CD14-positive monocyte (primary cell): ENCODE results near the gene CFAP43. TPM values are rescaled to one million over a fixed set of nuclear protein-coding genes. Genes with fewer than 3 reads are reported as not detected.
A peak's percentile ranks its signal among the peaks of the same experiment; 100 is the strongest.

Experiments
- DNase-seq, 3 donors: peaks; one replicate each; pipeline ENCODE4 v3.0.0-alpha.2; 2011 to 2022
- H2AFZ ChIP-seq: 2 replicates; pipeline ENCODE4 v1.6.0; 2012; ENCODE audit warnings: mild to moderate bottlenecking, low read depth, low read length, inconsistent platforms; ENCODE audit not compliant: insufficient read depth, poor library complexity, severe bottlenecking
- H3K27ac ChIP-seq, 2 donors: 1 replicate in 1 of 2; 2 replicates in 1 of 2; pipeline ENCODE4 v1.5.1; 2012 to 2013; ENCODE audit warnings: low read length in 2 of 2, control low read depth in 1 of 2, inconsistent platforms in 1 of 2, low read depth in 1 of 2, mild to moderate bottlenecking in 1 of 2
- H3K27me3 ChIP-seq, 2 donors: one replicate each; pipeline versions ENCODE4 v1.6.0 to v1.6.1; 2011 to 2013; ENCODE audit warnings: low read length in 2 of 2; ENCODE audit not compliant: control insufficient read depth in 2 of 2, insufficient read depth in 2 of 2
- H3K36me3 ChIP-seq, 2 donors: replicated peaks in 1 of 2; 1 replicate in 1 of 2; 2 replicates in 1 of 2; pipeline versions ENCODE4 v1.5.1 to v1.6.1; 2012 to 2013; ENCODE audit warnings: low read length in 2 of 2, control low read depth in 1 of 2, inconsistent platforms in 1 of 2, mild to moderate bottlenecking in 1 of 2; ENCODE audit not compliant: insufficient read depth in 2 of 2, control insufficient read depth in 1 of 2
- H3K4me1 ChIP-seq, 2 donors: 1 replicate in 1 of 2; 2 replicates in 1 of 2; pipeline versions ENCODE4 v1.5.1 to v1.6.1; 2012 to 2013; ENCODE audit warnings: low read length in 2 of 2, control low read depth in 1 of 2, inconsistent platforms in 1 of 2, mild to moderate bottlenecking in 1 of 2, moderate library complexity in 1 of 2; ENCODE audit not compliant: insufficient read depth in 2 of 2, control insufficient read depth in 1 of 2
- H3K4me2 ChIP-seq: replicated peaks from 2 replicates; pipeline ENCODE3; 2012; ENCODE audit warnings: low read length, moderate library complexity, mild to moderate bottlenecking; ENCODE audit not compliant: poor library complexity, severe bottlenecking; ENCODE audit errors: extremely low read depth
- H3K4me3 ChIP-seq, 3 experiments: fragments of 200-600 bp in 1 of 3; sonication (generic) in 1 of 3; replicated peaks in 1 of 3; 1 replicate in 2 of 3; 2 replicates in 1 of 3; pipeline ENCODE4 v1.5.1; 2011 to 2013; ENCODE audit warnings: low read length in 3 of 3, mild to moderate bottlenecking in 3 of 3, control low read depth in 2 of 3, low read depth in 2 of 3, inconsistent platforms in 1 of 3, moderate library complexity in 1 of 3
- H3K79me2 ChIP-seq: 2 replicates; pipeline ENCODE4 v1.6.0; 2012; ENCODE audit warnings: mild to moderate bottlenecking, control low read depth, inconsistent platforms, low read length, moderate library complexity; ENCODE audit not compliant: insufficient read depth
- H3K9ac ChIP-seq: 2 replicates; pipeline ENCODE4 v1.6.0; 2017; ENCODE audit warnings: low read length, mild to moderate bottlenecking; ENCODE audit not compliant: insufficient read depth, poor library complexity, severe bottlenecking
- H3K9me3 ChIP-seq, 2 donors: replicated peaks in 1 of 2; 1 replicate in 1 of 2; 2 replicates in 1 of 2; pipeline versions ENCODE4 v1.5.1 to v1.6.1; 2012 to 2013; ENCODE audit warnings: low read length in 2 of 2, control low read depth in 1 of 2; ENCODE audit not compliant: control insufficient read depth in 1 of 2, insufficient read depth in 1 of 2
- H4K20me1 ChIP-seq: 2 replicates; pipeline ENCODE4 v1.6.0; 2012; ENCODE audit warnings: mild to moderate bottlenecking, low read length, control low read depth, moderate library complexity; ENCODE audit not compliant: insufficient read depth
- H3K27ac Mint-ChIP-seq, 7 donors: one replicate each; pipeline ENCODE4 v1.8.0; 2020; ENCODE audit warnings: mild to moderate bottlenecking in 7 of 7, mixed read lengths in 7 of 7, moderate library complexity in 6 of 7, inconsistent platforms in 2 of 7
- H3K27me3 Mint-ChIP-seq, 3 donors: one replicate each; pipeline ENCODE4 v1.8.0; 2021 to 2022; ENCODE audit warnings: low read depth in 3 of 3, mild to moderate bottlenecking in 3 of 3, mixed read lengths in 3 of 3, moderate library complexity in 3 of 3, inconsistent platforms in 1 of 3
- H3K36me3 Mint-ChIP-seq, 2 donors: one replicate each; pipeline ENCODE4 v1.8.0; 2020; ENCODE audit warnings: mixed read lengths in 2 of 2, inconsistent platforms in 1 of 2, mild to moderate bottlenecking in 1 of 2
- H3K4me1 Mint-ChIP-seq: one replicate; pipeline ENCODE4 v1.8.0; 2020; ENCODE audit warnings: mild to moderate bottlenecking, mixed read lengths
- H3K4me3 Mint-ChIP-seq, 2 donors: one replicate each; pipeline ENCODE4 v1.8.0; 2020; ENCODE audit warnings: mild to moderate bottlenecking in 2 of 2, mixed read lengths in 2 of 2, moderate library complexity in 1 of 2
- H3K9me3 Mint-ChIP-seq, 7 donors: one replicate each; pipeline ENCODE4 v1.8.0; 2020 to 2022; ENCODE audit warnings: mixed read lengths in 7 of 7, mild to moderate bottlenecking in 6 of 7, moderate library complexity in 6 of 7, inconsistent platforms in 2 of 7
- WGBS: methylation state at CpG from one replicate; pipeline ENCODE4 v1.1.5; 2013; ENCODE audit warnings: missing lambda C conversion rate; ENCODE audit not compliant: insufficient coverage; 5-methylcytosine and 5-hydroxymethylcytosine counted together
- intact Hi-C, 2 donors: fragments of 100-400 bp; cut with micrococcal nuclease; formaldehyde crosslinking; loops; one replicate each; pipeline versions ENCODE4 v1.15.0 to v1.15.1; 2023
- polyA plus RNA-seq, 3 donors: library from polyadenylated mRNA; depleted of rRNA in 1 of 3; unstranded in 2 of 3; stranded (reverse) in 1 of 3; fragments of 300-500 nt in 2 of 3; fragments of >200 nt in 1 of 3; fragmentation: Illumina TruSeq in 2 of 3; gene quantifications; 1 replicate in 2 of 3; 2 replicates in 1 of 3; pipeline ENCODE4 v1.2.3, GENCODE V29; 2012 to 2021
- TF ChIP-seq, protein P1 (sequence below): fragments of 200-600 bp; IDR thresholded peaks from one replicate; pipeline ENCODE4 v1.8.0; 2022; ENCODE audit warnings: antibody characterized with exemption, mild to moderate bottlenecking

The CFAP43 gene
- polyA plus RNA-seq, 3 donors: 0.06 TPM; not detected in 2

DNA sequence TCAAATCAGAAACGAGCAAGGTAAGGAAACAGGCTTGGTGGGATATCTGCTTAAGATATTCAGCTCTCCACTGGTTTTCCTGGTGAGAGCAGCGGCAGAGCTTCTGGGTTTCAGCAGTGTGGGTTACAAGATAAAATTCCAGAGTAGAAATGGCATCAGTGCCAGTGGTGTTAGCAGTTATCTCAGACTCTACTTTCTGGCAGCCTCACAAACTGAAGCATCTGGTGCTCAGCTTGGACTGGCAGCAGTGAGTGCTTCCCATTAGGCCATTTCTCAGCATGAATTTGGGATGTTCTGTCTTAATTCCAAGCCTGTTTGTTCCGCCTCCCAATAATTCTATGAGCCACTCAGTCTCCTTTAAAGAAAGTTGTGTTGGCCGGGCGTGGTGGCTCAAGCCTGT is 29.9 kb upstream of the CFAP43 start:
- Histone ChIP-seq H3K4me2 (no peak overlapping the region), H3K36me3 (peaks cover 85 to 97% of the 10 kb centered on the region in 2 donors), H4K20me1 (peaks cover 79% of the 10 kb centered on the region), H3K4me3 (no peak overlapping the region), H3K4me1 (peaks cover 39 to 46% of the 10 kb centered on the region in 2 donors), H3K9ac (no peak overlapping the region), H3K79me2 (peaks cover 93% of the 10 kb centered on the region), H3K9me3 (no peaks in the 10 kb centered on the region), H2AFZ (no peak overlapping the region), H3K27ac (peak overlapping the region in 1 of 2 donors; percentile 81), H3K27me3 (no peaks in the 10 kb centered on the region)
- Mint-ChIP-seq H3K9me3 (no peaks in the 10 kb centered on the region), H3K27me3 (no peaks in the 10 kb centered on the region), H3K4me1 (peaks cover 51% of the 10 kb centered on the region), H3K36me3 (peaks cover 86% of the 10 kb centered on the region in 2 donors), H3K4me3 (no peak overlapping the region), H3K27ac (peak overlapping the region in 5 of 7 donors; percentile 45 to 94 (median 80))
- no peak for DNase-seq
- intact Hi-C loops: loop anchor here in 1 of 2 donors (10.0 kb wide), 1 partner anchor 347 kb away; the partner anchor contains the start of gene STN1
- TF ChIP-seq, protein P1, sequence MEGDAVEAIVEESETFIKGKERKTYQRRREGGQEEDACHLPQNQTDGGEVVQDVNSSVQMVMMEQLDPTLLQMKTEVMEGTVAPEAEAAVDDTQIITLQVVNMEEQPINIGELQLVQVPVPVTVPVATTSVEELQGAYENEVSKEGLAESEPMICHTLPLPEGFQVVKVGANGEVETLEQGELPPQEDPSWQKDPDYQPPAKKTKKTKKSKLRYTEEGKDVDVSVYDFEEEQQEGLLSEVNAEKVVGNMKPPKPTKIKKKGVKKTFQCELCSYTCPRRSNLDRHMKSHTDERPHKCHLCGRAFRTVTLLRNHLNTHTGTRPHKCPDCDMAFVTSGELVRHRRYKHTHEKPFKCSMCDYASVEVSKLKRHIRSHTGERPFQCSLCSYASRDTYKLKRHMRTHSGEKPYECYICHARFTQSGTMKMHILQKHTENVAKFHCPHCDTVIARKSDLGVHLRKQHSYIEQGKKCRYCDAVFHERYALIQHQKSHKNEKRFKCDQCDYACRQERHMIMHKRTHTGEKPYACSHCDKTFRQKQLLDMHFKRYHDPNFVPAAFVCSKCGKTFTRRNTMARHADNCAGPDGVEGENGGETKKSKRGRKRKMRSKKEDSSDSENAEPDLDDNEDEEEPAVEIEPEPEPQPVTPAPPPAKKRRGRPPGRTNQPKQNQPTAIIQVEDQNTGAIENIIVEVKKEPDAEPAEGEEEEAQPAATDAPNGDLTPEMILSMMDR: no peak
- 100% methylated on average over 1 of the region's 5 CpGs for WGBS

- H3K4me1 ChIP-seq: peaks cover 49 to 59% of the 10 kb centered on the region in 2 donors
- WGBS: 0% methylated on average over 1 of the region's 3 CpGs
- Mint-ChIP-seq H3K9me3 (no peaks in the 10 kb centered on the region), H3K27ac (peak overlapping the region; percentile 80 to 94 (median 88)), H3K4me3 (peak overlapping the region in 1 of 2 donors; percentile 18), H3K4me1 (peaks cover 62% of the 10 kb centered on the region), H3K27me3 (no peaks in the 10 kb centered on the region), H3K36me3 (peaks cover 79% of the 10 kb centered on the region in 2 donors)
- DNase-seq: peak; percentile 49 to 81 (median 75)
- peaks cover 93% of the 10 kb centered on the region for H3K79me2 ChIP-seq
- TF ChIP-seq, protein P1: no peak
- H3K9ac ChIP-seq: peak overlapping the region; percentile 19
- H3K4me2 ChIP-seq: peak overlapping the region; percentile 17
- intact Hi-C loops: loop anchor here in 1 of 2 donors (10.0 kb wide), 1 partner anchor 346 kb away; the partner anchor contains the start of gene STN1
- H4K20me1 ChIP-seq: peaks cover 87% of the 10 kb centered on the region
- H3K36me3 ChIP-seq: peaks cover 72 to 86% of the 10 kb centered on the region in 2 donors
- no peaks in the 10 kb centered on the region for H3K9me3 ChIP-seq
- H3K27me3 ChIP-seq: no peaks in the 10 kb centered on the region
- no peak overlapping the region for H2AFZ ChIP-seq
- peak overlapping the region in 1 of 3 experiments; percentile 22 for H3K4me3 ChIP-seq
- H3K27ac ChIP-seq: peak overlapping the region in 1 of 2 donors; percentile 81
Observed at GRCh38 chr10:104260775-104261115, 28.6 kb upstream of the CFAP43 start.
